Skeletal muscle cell (primary cell): ENCODE measurements around the gene PPM1H.
A peak's percentile ranks its signal among the peaks of the same experiment; 100 is the strongest.
"Not testable (repeated sequence)": the region's sequence is repeated elsewhere in the genome, so short reads cannot be mapped to it uniquely, and the experiment has no call there.

ENCODE experiments used
- DNase-seq: peaks from one replicate; pipeline ENCODE4 v3.0.0-alpha.2; 2010; ENCODE audit warnings: low read depth
- H3K4me3 ChIP-seq: 2 replicates; pipeline ENCODE4 v1.5.1; 2011; ENCODE audit warnings: low read depth, mild to moderate bottlenecking, control low read depth, low read length, moderate library complexity

The PPM1H gene

GRCh38 chr12:62950317-62950716 is 15.4 kb upstream of the PPM1H start:
- DNase-seq: no peak
- no peak overlapping the region for H3K4me3 ChIP-seq

DNA sequence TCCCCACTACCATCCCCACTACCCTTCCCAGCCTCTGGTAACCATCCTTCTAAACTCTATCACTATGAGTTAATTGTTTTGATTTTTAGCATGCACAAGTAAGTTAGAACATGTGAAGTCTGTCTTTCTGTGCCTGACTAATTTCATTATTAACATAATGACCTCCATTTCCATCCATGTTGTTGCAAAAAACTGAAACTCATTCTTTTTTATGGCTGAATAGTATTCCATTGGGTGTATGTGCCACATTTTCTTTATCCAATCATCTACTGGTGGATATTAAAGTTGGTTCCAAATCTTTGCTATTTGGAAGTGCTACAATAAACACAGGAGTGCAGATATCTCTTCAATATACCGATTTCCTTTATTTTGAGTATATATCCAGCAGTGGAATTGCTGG is 13.2 kb upstream of the PPM1H start:
- H3K4me3 ChIP-seq: no peak overlapping the region
- no peak for DNase-seq

DNA sequence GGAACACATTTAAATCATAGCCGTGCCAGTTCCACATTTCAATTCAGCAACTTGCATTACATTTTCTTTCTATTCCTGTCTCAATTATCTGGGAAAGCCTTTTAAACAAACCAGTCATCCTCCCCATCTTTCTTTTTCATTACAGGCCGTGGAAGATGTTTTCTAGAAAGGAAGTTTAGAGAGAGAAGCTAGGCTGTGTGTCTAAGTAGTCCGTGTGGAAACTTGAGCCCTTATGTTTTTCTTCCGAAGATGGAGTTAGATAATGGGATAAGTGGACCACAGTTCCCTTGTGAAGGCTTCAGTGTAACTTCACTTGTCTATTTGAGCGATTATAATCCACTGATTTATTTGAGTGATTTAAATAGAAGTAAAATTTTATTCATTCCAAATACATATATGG is 12.4 kb upstream of the PPM1H start:
- H3K4me3 ChIP-seq: no peak overlapping the region
- no peak for DNase-seq

DNA sequence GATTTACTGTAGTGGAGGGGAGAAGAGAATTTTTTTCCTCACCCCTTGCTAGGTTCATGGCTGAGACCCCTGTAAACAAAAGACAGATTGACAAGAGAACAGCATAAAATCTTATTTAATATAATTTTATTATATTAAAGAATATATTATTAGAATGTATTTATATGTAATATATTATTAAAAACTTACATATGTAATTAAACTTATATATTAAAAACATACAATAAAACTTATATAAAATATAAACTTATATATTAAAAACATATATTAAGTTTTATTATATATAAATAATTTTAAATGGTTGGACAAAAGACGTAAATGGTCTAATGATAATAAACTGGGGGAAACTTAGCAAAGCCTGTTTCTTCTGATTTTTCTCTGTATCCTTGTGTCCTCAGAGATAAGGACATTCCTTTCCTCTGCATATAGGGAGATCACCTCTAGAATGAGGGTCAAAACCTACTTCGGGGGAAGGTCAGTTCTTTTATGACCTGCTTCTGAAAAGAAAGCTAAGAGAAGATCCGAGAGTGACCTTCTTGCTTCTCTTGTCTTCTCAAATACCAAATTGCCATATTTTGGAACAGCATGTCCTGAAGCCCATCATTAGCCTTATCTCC is 8.9 kb upstream of the PPM1H start:
- no peak overlapping the region for H3K4me3 ChIP-seq
- no peak for DNase-seq

- DNase-seq: not testable (repeated sequence)
Measured at GRCh38 chr12:62942316-62942715, 7.4 kb upstream of the PPM1H start.

DNA sequence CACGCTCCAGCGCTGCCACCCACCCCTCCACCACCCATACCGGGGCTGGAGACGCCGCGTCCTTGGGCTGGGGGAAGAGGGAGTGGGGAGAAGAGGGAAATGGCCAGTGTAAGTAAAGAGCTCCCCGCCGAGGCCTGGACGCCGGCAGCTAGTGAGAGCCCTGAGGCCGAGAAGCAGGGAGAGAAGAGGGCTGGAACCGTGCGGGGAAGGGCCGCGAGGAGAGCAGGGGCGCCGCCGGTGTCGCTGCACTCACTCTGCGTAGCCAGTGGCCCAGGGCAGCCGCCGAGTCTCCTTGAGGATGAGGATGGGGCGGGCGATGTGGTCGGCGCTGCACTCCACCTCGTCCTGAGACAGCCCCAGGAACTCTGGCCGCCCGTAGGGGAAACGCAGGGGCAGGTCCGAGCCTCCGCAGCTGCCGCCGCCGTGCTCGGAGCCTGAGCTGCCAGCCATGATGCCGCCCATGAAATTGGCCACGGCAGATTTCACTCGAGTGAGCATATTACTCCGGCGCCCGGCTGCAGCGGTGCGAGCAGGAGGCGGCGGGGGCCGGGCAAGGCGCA is 631 bp downstream of the PPM1H start:
- DNase-seq: no peak
- H3K4me3 ChIP-seq: peak overlapping the region; percentile 62

More at GRCh38 chr12:62942316-62942715, 7.4 kb upstream of the PPM1H start:
- not testable (repeated sequence) for H3K4me3 ChIP-seq

GRCh38 chr12:62933602-62934238 is 1.2 kb downstream of the PPM1H start:
- no peak for DNase-seq
- H3K4me3 ChIP-seq: peak overlapping the region; percentile 62

DNA sequence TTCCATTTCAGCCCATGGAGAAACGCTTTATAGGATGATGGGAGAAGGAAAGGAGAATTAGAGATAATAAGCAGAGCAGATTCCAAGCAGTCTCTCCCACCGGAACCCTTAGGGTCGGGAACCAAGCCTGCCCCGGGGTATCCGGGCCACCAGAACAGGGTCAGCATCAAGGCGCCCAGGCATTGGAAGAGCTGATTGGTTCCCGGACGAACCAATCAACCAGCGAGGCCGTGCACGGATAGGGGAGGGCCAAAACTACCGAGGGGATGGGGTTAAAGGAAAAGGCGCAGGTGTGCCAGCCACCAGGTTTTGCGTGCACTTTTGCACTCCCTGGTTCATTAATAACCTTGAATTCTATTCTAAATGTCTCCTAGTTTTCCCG is 1.7 kb downstream of the PPM1H start:
- DNase-seq: no peak
- peak overlapping the region; percentile 62 for H3K4me3 ChIP-seq

DNA sequence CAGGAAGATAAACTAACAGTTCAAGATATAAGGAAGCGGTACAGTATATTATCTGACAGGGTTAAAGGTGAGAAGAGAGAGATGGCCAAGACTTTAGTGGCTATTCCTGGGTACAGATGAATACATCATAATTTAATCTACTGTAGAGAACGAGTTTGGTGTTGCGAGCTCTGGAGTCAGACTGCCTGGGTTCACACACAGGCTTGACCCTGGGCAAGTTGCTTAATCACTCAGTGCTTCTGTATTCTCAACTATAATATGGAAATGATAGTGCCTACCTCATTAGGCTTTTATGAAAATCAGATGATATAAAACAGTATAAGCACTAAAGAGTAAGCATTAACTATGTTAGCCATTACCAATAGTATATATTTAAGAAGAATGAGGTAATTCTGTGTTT is 3.5 kb downstream of the PPM1H start:
- DNase-seq: no peak
- no peak overlapping the region for H3K4me3 ChIP-seq

DNA sequence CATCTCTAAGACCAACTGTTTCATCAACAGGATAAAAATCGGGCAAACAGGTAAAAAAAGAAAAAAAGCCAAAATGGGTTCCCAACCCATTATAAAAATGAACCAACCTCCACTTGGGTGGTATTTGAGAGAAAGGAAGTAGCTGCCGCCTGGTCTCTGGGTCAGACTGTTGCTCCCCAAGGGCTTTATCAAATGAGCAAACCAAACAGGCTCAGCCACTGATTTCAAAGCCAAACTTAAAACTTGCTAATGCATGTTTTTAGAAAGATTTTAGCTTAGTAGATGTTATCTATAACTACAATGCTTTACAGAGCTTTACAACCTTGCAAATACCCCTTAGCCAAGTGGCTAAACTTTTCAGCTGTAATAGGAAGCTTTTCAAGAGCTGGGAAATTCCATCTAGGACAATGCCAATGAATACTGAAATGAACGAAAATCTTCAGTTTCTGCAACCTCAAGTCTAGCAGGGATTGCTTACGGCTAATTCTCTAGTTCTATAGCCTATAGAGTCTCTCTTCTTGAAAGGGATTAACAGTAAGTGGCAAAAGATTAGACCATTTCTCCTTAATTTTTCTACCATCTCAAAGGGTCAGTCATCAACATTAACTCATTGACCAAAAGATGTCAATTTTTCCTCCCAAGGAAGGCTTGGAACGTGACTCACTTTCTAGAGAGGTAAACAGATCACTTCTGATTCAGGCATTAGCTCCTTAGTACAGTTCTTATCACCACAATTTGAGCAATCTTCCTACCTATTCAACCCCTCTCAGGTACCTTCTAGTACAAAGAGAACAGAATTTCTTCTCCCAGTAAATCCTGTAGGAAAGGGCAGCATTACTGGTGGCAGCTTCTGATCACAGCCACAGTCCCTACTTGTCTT is 4.2 kb downstream of the PPM1H start:
- no peak for DNase-seq
- no peak overlapping the region for H3K4me3 ChIP-seq

- no peak overlapping the region for H3K4me3 ChIP-seq
Measured at GRCh38 chr12:62928632-62929031, 6.3 kb downstream of the PPM1H start.

DNA sequence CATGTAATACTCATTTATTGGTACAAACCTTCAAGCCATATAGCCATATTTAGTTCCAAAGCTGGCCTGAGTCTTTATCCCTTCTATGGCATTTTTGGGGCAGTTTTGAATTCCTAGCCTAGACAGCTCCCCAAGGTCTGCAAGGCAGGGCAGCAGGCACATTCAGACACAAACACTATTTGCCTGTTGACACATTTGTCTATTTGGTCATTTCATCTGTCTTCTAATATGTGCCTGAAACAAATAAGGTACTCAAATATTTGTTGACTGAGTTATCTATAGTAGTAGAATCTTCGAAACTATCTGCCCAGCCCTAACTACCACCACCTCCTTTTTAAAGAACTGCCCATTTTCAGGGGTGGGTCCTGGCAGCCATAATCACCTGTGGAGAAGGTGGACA is 9.3 kb downstream of the PPM1H start:
- no peak for DNase-seq
- no peak overlapping the region for H3K4me3 ChIP-seq

More at GRCh38 chr12:62928632-62929031, 6.3 kb downstream of the PPM1H start:
- DNase-seq: no peak

DNA sequence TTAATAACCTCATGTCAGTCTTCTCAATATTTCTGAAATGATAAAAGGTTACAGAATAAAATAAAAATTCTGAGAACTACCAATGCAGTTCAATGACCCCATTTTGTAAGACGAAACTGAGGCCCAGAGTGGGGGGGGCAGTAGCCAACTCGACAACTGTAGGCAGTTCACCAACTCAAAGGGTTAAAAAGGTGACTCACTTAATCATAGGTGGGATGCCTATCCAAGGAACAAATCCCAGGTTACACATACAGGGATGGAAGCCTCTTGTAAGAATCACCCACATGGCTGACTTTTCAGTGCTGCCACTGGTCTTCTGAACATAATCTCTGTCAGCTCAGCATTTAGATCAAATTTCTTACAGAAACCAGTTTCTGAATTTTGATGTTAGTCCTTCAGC is 10.9 kb downstream of the PPM1H start:
- no peak overlapping the region for H3K4me3 ChIP-seq
- no peak for DNase-seq

DNA sequence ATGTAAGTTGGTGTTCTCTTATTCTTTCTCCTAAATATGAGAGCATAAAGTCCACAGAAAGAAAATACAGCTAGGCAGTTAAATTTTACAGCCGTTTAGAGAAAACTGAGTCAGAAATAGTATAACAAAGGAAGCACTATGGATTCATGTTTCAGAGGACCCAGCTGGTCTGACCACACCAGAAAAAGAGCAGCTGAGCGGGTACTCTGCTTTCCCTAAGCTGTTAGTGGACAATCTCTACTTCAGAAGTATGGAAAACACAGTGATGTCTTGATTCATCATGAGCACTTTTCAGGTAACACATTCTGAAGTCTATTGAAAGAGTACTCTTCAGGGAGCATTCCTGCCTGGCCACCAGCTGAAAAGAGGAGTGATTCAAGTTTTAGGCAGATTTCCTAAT is 12.4 kb downstream of the PPM1H start:
- H3K4me3 ChIP-seq: no peak overlapping the region
- no peak for DNase-seq

GRCh38 chr12:62919838-62920237 is 15.1 kb downstream of the PPM1H start:
- peak; percentile 51 for DNase-seq
- no peak overlapping the region for H3K4me3 ChIP-seq

- H3K4me3 ChIP-seq: no peak overlapping the region
- no peak for DNase-seq
Measured at GRCh38 chr12:62917926-62918325, 17.0 kb downstream of the PPM1H start.

DNA sequence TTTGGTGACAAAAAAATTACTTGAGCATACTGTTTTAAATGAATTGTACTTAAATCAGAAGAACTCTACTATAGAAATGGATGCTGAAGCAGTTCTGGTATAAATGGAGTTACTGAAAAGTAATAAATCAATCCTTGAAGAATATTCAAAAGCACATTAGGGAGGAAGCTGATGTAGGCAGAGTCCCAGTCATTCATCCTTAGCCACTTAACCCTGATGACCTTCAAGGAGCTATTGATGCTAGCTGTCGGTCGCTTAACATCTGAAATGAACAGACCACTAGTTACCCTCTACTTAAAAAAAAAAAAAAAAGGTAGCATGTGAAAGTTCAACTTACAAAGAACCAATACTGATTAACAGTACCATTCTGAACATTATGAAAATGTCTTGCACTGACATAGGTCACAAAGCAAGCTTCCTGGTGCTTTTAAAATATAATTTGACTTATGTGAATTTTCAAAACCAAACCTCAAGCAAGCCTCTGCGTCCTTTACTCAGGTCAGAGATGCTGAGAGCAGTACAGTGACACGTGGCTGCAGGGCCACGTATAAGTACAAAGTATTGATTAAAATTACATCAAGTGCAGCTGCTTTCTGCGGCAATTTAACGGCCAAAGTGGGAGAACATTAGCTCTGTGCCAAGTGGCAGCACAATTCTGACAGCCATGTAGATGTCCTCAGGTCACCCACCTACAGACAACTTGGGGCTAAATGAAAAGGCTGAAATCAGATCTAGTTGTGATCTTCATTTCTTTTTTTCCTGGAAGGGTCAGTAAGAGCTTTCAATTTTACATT is 18.1 kb downstream of the PPM1H start:
- no peak for DNase-seq
- no peak overlapping the region for H3K4me3 ChIP-seq

DNA sequence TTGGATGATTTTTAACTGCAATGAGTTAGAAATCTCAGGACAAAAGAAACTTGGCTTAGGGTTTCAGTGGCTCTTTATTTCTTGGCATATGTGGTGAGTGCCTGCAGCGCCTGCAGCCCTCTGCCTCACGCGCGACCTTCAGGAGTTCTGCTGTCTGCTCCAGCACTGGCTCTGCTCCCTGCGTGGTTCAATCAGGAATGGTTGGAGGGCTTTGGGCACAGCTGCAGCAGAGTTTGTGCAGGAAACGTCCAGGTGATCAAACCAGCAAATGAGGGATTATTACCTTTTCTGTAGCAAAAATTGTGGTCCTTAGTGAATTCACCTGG is 19.8 kb downstream of the PPM1H start:
- no peak overlapping the region for H3K4me3 ChIP-seq
- no peak for DNase-seq

- DNase-seq: no peak
- no peak overlapping the region for H3K4me3 ChIP-seq
Measured at GRCh38 chr12:62914443-62915203, 20.3 kb downstream of the PPM1H start.
